ENCODE measurements around the gene KRTAP4-7.

DNA sequence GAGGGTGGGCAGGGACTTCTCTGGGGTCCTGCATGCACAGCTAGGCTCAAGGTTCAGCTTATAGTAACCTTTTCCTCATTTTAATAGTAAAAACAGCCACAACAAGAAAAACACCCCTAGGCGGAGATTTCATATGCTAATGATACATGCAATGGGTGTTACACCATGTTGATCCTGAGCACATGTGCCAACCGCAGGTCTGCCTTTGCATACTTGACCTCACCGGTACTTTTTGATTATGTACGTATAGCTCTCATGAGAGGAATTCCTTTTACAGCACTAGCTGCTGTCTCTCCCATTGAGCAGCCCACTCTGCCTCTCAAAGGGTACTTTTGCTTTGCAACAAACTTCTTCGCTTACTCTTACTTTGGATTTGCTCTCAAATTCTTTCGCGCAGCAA is 12.1 kb downstream of the KRTAP4-7 start:
- no peak for TF ChIP-seq EZH2 (IDR thresholded peaks at IDR 0.05; ENCODE audit: low read depth, unreplicated experiment)
- TF ChIP-seq, protein P1, sequence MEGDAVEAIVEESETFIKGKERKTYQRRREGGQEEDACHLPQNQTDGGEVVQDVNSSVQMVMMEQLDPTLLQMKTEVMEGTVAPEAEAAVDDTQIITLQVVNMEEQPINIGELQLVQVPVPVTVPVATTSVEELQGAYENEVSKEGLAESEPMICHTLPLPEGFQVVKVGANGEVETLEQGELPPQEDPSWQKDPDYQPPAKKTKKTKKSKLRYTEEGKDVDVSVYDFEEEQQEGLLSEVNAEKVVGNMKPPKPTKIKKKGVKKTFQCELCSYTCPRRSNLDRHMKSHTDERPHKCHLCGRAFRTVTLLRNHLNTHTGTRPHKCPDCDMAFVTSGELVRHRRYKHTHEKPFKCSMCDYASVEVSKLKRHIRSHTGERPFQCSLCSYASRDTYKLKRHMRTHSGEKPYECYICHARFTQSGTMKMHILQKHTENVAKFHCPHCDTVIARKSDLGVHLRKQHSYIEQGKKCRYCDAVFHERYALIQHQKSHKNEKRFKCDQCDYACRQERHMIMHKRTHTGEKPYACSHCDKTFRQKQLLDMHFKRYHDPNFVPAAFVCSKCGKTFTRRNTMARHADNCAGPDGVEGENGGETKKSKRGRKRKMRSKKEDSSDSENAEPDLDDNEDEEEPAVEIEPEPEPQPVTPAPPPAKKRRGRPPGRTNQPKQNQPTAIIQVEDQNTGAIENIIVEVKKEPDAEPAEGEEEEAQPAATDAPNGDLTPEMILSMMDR (conservative IDR thresholded peaks at IDR 0.05; ENCODE audit: low read depth in 2 of 2) = no peak
- TF ChIP-seq, protein P2, sequence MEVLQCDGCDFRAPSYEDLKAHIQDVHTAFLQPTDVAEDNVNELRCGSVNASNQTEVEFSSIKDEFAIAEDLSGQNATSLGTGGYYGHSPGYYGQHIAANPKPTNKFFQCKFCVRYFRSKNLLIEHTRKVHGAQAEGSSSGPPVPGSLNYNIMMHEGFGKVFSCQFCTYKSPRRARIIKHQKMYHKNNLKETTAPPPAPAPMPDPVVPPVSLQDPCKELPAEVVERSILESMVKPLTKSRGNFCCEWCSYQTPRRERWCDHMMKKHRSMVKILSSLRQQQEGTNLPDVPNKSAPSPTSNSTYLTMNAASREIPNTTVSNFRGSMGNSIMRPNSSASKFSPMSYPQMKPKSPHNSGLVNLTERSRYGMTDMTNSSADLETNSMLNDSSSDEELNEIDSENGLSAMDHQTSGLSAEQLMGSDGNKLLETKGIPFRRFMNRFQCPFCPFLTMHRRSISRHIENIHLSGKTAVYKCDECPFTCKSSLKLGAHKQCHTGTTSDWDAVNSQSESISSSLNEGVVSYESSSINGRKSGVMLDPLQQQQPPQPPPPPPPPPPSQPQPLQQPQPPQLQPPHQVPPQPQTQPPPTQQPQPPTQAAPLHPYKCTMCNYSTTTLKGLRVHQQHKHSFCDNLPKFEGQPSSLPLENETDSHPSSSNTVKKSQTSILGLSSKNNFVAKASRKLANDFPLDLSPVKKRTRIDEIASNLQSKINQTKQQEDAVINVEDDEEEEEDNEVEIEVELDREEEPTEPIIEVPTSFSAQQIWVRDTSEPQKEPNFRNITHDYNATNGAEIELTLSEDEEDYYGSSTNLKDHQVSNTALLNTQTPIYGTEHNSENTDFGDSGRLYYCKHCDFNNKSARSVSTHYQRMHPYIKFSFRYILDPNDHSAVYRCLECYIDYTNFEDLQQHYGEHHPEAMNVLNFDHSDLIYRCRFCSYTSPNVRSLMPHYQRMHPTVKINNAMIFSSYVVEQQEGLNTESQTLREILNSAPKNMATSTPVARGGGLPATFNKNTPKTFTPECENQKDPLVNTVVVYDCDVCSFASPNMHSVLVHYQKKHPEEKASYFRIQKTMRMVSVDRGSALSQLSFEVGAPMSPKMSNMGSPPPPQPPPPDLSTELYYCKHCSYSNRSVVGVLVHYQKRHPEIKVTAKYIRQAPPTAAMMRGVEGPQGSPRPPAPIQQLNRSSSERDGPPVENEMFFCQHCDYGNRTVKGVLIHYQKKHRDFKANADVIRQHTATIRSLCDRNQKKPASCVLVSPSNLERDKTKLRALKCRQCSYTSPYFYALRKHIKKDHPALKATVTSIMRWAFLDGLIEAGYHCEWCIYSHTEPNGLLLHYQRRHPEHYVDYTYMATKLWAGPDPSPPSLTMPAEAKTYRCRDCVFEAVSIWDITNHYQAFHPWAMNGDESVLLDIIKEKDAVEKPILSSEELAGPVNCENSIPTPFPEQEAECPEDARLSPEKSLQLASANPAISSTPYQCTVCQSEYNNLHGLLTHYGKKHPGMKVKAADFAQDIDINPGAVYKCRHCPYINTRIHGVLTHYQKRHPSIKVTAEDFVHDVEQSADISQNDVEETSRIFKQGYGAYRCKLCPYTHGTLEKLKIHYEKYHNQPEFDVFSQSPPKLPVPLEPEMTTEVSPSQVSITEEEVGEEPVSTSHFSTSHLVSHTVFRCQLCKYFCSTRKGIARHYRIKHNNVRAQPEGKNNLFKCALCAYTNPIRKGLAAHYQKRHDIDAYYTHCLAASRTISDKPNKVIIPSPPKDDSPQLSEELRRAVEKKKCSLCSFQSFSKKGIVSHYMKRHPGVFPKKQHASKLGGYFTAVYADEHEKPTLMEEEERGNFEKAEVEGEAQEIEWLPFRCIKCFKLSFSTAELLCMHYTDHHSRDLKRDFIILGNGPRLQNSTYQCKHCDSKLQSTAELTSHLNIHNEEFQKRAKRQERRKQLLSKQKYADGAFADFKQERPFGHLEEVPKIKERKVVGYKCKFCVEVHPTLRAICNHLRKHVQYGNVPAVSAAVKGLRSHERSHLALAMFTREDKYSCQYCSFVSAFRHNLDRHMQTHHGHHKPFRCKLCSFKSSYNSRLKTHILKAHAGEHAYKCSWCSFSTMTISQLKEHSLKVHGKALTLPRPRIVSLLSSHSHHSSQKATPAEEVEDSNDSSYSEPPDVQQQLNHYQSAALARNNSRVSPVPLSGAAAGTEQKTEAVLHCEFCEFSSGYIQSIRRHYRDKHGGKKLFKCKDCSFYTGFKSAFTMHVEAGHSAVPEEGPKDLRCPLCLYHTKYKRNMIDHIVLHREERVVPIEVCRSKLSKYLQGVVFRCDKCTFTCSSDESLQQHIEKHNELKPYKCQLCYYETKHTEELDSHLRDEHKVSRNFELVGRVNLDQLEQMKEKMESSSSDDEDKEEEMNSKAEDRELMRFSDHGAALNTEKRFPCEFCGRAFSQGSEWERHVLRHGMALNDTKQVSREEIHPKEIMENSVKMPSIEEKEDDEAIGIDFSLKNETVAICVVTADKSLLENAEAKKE (CRISPR knock-in tag; IDR thresholded peaks at IDR 0.05) = no peak
- TF ChIP-seq, protein P3, sequence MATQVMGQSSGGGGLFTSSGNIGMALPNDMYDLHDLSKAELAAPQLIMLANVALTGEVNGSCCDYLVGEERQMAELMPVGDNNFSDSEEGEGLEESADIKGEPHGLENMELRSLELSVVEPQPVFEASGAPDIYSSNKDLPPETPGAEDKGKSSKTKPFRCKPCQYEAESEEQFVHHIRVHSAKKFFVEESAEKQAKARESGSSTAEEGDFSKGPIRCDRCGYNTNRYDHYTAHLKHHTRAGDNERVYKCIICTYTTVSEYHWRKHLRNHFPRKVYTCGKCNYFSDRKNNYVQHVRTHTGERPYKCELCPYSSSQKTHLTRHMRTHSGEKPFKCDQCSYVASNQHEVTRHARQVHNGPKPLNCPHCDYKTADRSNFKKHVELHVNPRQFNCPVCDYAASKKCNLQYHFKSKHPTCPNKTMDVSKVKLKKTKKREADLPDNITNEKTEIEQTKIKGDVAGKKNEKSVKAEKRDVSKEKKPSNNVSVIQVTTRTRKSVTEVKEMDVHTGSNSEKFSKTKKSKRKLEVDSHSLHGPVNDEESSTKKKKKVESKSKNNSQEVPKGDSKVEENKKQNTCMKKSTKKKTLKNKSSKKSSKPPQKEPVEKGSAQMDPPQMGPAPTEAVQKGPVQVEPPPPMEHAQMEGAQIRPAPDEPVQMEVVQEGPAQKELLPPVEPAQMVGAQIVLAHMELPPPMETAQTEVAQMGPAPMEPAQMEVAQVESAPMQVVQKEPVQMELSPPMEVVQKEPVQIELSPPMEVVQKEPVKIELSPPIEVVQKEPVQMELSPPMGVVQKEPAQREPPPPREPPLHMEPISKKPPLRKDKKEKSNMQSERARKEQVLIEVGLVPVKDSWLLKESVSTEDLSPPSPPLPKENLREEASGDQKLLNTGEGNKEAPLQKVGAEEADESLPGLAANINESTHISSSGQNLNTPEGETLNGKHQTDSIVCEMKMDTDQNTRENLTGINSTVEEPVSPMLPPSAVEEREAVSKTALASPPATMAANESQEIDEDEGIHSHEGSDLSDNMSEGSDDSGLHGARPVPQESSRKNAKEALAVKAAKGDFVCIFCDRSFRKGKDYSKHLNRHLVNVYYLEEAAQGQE (IDR thresholded peaks at IDR 0.05; ENCODE audit: unreplicated experiment) = no peak
- no peak for TF ChIP-seq POLR2AphosphoS5 (IDR thresholded peaks at IDR 0.05; ENCODE audit: low read depth)
- TF ChIP-seq EZH2phosphoT487 (IDR thresholded peaks at IDR 0.05; ENCODE audit: unreplicated experiment) = no peak

Data from GM23338 (cell line).